GM23338 (cell line): Measurements from ENCODE around the gene EIF3L. TPM values are rescaled to one million over a fixed set of nuclear protein-coding genes. Genes with fewer than 3 reads are reported as not detected.

Experiments used
- ATAC-seq: fragments of 200-7000 bp; cut with Tn5 transposase; 3 replicates; pipeline ENCODE4 v1.9.1; 2020
- DNase-seq: peaks from one replicate; pipeline ENCODE4 v3.0.0-alpha.2; 2015; ENCODE audit warnings: low spot score
- H2AFZ ChIP-seq: fragments of 200-600 bp; sonication (generic); 2 replicates; pipeline ENCODE4 v1.8.0; 2016; ENCODE audit warnings: antibody characterized with exemption, mild to moderate bottlenecking, moderate library complexity
- H3F3A ChIP-seq: fragments of 200-600 bp; sonication (generic); replicated peaks from 2 replicates; pipeline ENCODE4 v1.8.0; 2017; ENCODE audit warnings: antibody characterized with exemption, mixed run types, low read depth
- H3K27ac ChIP-seq: fragments of 200-600 bp; sonication (generic); 2 replicates; pipeline ENCODE4 v1.6.1; 2016; ENCODE audit warnings: low read depth
- H3K27me3 ChIP-seq: fragments of 200-600 bp; sonication (generic); 2 replicates; pipeline ENCODE4 v1.8.0; 2016; ENCODE audit warnings: mild to moderate bottlenecking, mixed run types, moderate library complexity; ENCODE audit not compliant: insufficient read depth
- H3K36me3 ChIP-seq: fragments of 200-600 bp; sonication (generic); 2 replicates; pipeline ENCODE4 v1.8.0; 2016; ENCODE audit warnings: mild to moderate bottlenecking; ENCODE audit not compliant: insufficient read depth
- H3K4me1 ChIP-seq: fragments of 200-600 bp; sonication (generic); 2 replicates; pipeline ENCODE4 v1.8.0; 2016; ENCODE audit warnings: mild to moderate bottlenecking, moderate library complexity; ENCODE audit not compliant: insufficient read depth
- H3K4me2 ChIP-seq: fragments of 200-600 bp; sonication (generic); 2 replicates; pipeline ENCODE4 v1.7.1; 2017; ENCODE audit warnings: mixed run types
- H3K4me3 ChIP-seq: fragments of 200-600 bp; sonication (generic); 2 replicates; pipeline ENCODE4 v1.6.1; 2016; ENCODE audit warnings: mixed run types
- H3K79me2 ChIP-seq: fragments of 200-600 bp; sonication (generic); replicated peaks from 2 replicates; pipeline ENCODE4 v1.8.0; 2017; ENCODE audit warnings: mild to moderate bottlenecking; ENCODE audit not compliant: insufficient read depth
- H3K9me2 ChIP-seq: fragments of 200-600 bp; sonication (generic); 2 replicates; pipeline ENCODE4 v1.8.0; 2017; ENCODE audit not compliant: insufficient read depth
- H4K20me1 ChIP-seq: fragments of 200-600 bp; sonication (generic); replicated peaks from 2 replicates; pipeline ENCODE4 v1.8.0; 2017; ENCODE audit warnings: mild to moderate bottlenecking; ENCODE audit not compliant: insufficient read depth
- H3K27ac Mint-ChIP-seq: 2 replicates; pipeline ENCODE4 v1.8.0; 2020; ENCODE audit warnings: inconsistent platforms, mild to moderate bottlenecking, moderate library complexity, mixed read lengths
- H3K27me3 Mint-ChIP-seq: 3 replicates; pipeline ENCODE4 v1.8.0; 2022; ENCODE audit warnings: low read depth, mild to moderate bottlenecking, moderate library complexity, mixed read lengths, inconsistent platforms; ENCODE audit not compliant: insufficient read depth, poor library complexity
- H3K36me3 Mint-ChIP-seq: 3 replicates; pipeline ENCODE4 v1.8.0; 2021; ENCODE audit warnings: low read depth, mild to moderate bottlenecking, inconsistent platforms, moderate library complexity, mixed read lengths
- H3K4me1 Mint-ChIP-seq: 3 replicates; pipeline ENCODE4 v1.8.0; 2020; ENCODE audit warnings: mild to moderate bottlenecking, inconsistent platforms, mixed read lengths
- H3K4me3 Mint-ChIP-seq: 3 replicates; pipeline ENCODE4 v1.8.0; 2021; ENCODE audit warnings: moderate library complexity, mild to moderate bottlenecking, inconsistent platforms, mixed read lengths
- H3K9me3 Mint-ChIP-seq: 3 replicates; pipeline ENCODE4 v1.8.0; 2020; ENCODE audit warnings: moderate library complexity, mild to moderate bottlenecking, inconsistent platforms, mixed read lengths
- STAT1 ChIP-seq: IDR thresholded peaks from one replicate; pipeline ENCODE4 v1.6.1; 2016; ENCODE audit warnings: antibody characterized with exemption; ENCODE audit not compliant: unreplicated experiment
- ZNF331 ChIP-seq: fragments of 250-450 bp; sonication (Bioruptor Pico); IDR thresholded peaks from 2 replicates; pipeline ENCODE4 v1.5.0; 2020; ENCODE audit warnings: low read depth, mild to moderate bottlenecking, moderate library complexity
- ZNF462 ChIP-seq: fragments of 250-450 bp; sonication (Bioruptor Pico); IDR thresholded peaks from 2 replicates; pipeline ENCODE4 v1.5.0; 2020; ENCODE audit warnings: mild to moderate bottlenecking, moderate library complexity
- polyA plus RNA-seq: library from polyadenylated mRNA; unstranded; fragments of >200 nt; fragmentation: Nextera tagmentation; extraction: Ambion mirVana; gene quantifications from 2 replicates; pipeline ENCODE4 v1.2.1, GENCODE V29; 2016
- total RNA-seq: library from RNA; depleted of rRNA; stranded (reverse); fragments of >200 nt; shearing (Covaris generic); gene quantifications from 2 replicates; pipeline ENCODE4 v1.2.3, GENCODE V29; 2014

The EIF3L gene
- total and polyA plus RNA-seq, 2 experiments from 2014 or later = 430 to 459 TPM

- TF ChIP-seq ZNF462 (CRISPR knock-in tag) (no peak), STAT1 (no peak)
Measured at GRCh38 chr22:37855462-37855861, 6.2 kb downstream of the EIF3L start (continued).

GRCh38 chr22:37860796-37861421 is 11.7 kb downstream of the EIF3L start:
- Mint-ChIP-seq H3K4me1 (peaks cover 4% of the 10 kb centered on the region; the same call in 2 of the 3 replicates), H3K27ac (no peak overlapping the region), H3K9me3 (no peaks in the 10 kb centered on the region; the same call in 2 of the 3 replicates), H3K4me3 (no peak overlapping the region), H3K36me3 (peaks cover 91% of the 10 kb centered on the region), H3K27me3 (peaks cover 4% of the 10 kb centered on the region)
- Histone ChIP-seq H3K4me2 (no peak overlapping the region), H4K20me1 (peaks cover 47% of the 10 kb centered on the region), H3K36me3 (peaks cover 89% of the 10 kb centered on the region), H3K27me3 (no peaks in the 10 kb centered on the region), H3K4me1 (no peaks in the 10 kb centered on the region), H3F3A (peaks cover 68% of the 10 kb centered on the region), H3K9me2 (no peaks in the 10 kb centered on the region), H3K79me2 (peaks cover 45% of the 10 kb centered on the region), H2AFZ (no peak overlapping the region), H3K4me3 (no peak overlapping the region), H3K27ac (peak overlapping the region; percentile 69; the same call in 1 of the 2 replicates)
- DNase-seq = no peak
- TF ChIP-seq ZNF331 (CRISPR knock-in tag) = no peak
- no peak for ATAC-seq
